WTC11 (cell line): Measurements from ENCODE around the gene RNF167. TPM values are rescaled to one million over a fixed set of nuclear protein-coding genes. Genes with fewer than 3 reads are reported as not detected.

Experiments
- ATAC-seq: fragments of 200-7000 bp; cut with Tn5 transposase; 2 replicates; pipeline ENCODE4 v1.10.0; 2021; ENCODE audit warnings: mild to moderate bottlenecking, moderate library complexity
- CTCF ChIA-PET: fragments of 300-600 bp; sonication (Branson Sonifier 250); formaldehyde crosslinking; loops from one replicate; lab custom pipeline; 2021; ENCODE audit warnings: antibody characterized with exemption; lab: Charles Lee
- POLR2A ChIA-PET: fragments of 350-600 bp; sonication (Branson Sonifier 250); formaldehyde crosslinking; loops from one replicate; lab custom pipeline; 2021; ENCODE audit warnings: antibody characterized with exemption; lab: Charles Lee
- DNase-seq: peaks from one replicate; pipeline ENCODE4 v3.0.0; 2021; ENCODE audit warnings: low spot score
- H3K27ac Mint-ChIP-seq: 2 replicates; pipeline ENCODE4 v1.8.0; 2021; ENCODE audit warnings: mixed read lengths
- H3K27me3 Mint-ChIP-seq: 2 replicates; pipeline ENCODE4 v1.8.0; 2021; ENCODE audit warnings: low read depth, mild to moderate bottlenecking, moderate library complexity, mixed read lengths
- H3K36me3 Mint-ChIP-seq: 2 replicates; pipeline ENCODE4 v1.8.0; 2021; ENCODE audit warnings: mixed read lengths
- H3K4me1 Mint-ChIP-seq: 2 replicates; pipeline ENCODE4 v1.8.0; 2022; ENCODE audit warnings: mixed read lengths
- H3K4me3 Mint-ChIP-seq: 2 replicates; pipeline ENCODE4 v1.8.0; 2021; ENCODE audit warnings: mild to moderate bottlenecking, moderate library complexity, mixed read lengths
- H3K9me3 Mint-ChIP-seq: 2 replicates; pipeline ENCODE4 v1.8.0; 2021; ENCODE audit warnings: mixed read lengths
- ARID4B ChIP-seq: sonication (generic); formaldehyde crosslinking; IDR thresholded peaks from 2 replicates; pipeline ENCODE4 v1.8.0; 2023; ENCODE audit warnings: missing genetic modification reagents, mild to moderate bottlenecking, borderline replicate concordance
- CREB1 ChIP-seq: sonication (generic); formaldehyde crosslinking; IDR thresholded peaks from 2 replicates; pipeline ENCODE4 v1.8.0; 2023; ENCODE audit warnings: mild to moderate bottlenecking, missing genetic modification reagents
- CREM ChIP-seq: sonication (generic); formaldehyde crosslinking; IDR thresholded peaks from 2 replicates; pipeline ENCODE4 v1.8.1; 2022; ENCODE audit warnings: mild to moderate bottlenecking, missing genetic modification reagents, moderate library complexity
- E2F1 ChIP-seq: sonication (generic); formaldehyde crosslinking; IDR thresholded peaks from 2 replicates; pipeline ENCODE4 v1.8.0; 2022; ENCODE audit warnings: mild to moderate bottlenecking, missing genetic modification reagents
- E2F4 ChIP-seq: sonication (generic); formaldehyde crosslinking; IDR thresholded peaks from 2 replicates; pipeline ENCODE4 v1.8.1; 2022; ENCODE audit warnings: low read depth, mild to moderate bottlenecking, moderate library complexity, missing genetic modification reagents, borderline replicate concordance
- EMX1 ChIP-seq: fragments of 250-450 bp; sonication (Bioruptor Pico); IDR thresholded peaks from 2 replicates; pipeline ENCODE4 v1.8.0; 2021; ENCODE audit warnings: mild to moderate bottlenecking
- ESRRA ChIP-seq: sonication (generic); formaldehyde crosslinking; IDR thresholded peaks from 2 replicates; pipeline ENCODE4 v1.8.1; 2022; ENCODE audit warnings: mild to moderate bottlenecking, missing genetic modification reagents, borderline replicate concordance
- FOXK1 ChIP-seq: sonication (generic); formaldehyde crosslinking; IDR thresholded peaks from 2 replicates; pipeline ENCODE4 v1.8.0; 2022; ENCODE audit warnings: mild to moderate bottlenecking, moderate library complexity, missing genetic modification reagents
- FOXP1 ChIP-seq: sonication (generic); formaldehyde crosslinking; IDR thresholded peaks from 2 replicates; pipeline ENCODE4 v1.8.0; 2022; ENCODE audit warnings: missing genetic modification reagents, mild to moderate bottlenecking, moderate library complexity, borderline replicate concordance
- JUN ChIP-seq: sonication (generic); formaldehyde crosslinking; IDR thresholded peaks from 2 replicates; pipeline ENCODE4 v1.8.0; 2023; ENCODE audit warnings: mild to moderate bottlenecking, missing genetic modification reagents
- KAT7 ChIP-seq: sonication (generic); formaldehyde crosslinking; IDR thresholded peaks from 2 replicates; pipeline ENCODE4 v1.8.1; 2023; ENCODE audit warnings: missing genetic modification reagents, mild to moderate bottlenecking, borderline replicate concordance
- NFATC4 ChIP-seq: fragments of 250-450 bp; sonication (Bioruptor Pico); IDR thresholded peaks from 2 replicates; pipeline ENCODE4 v1.9.0; 2021; ENCODE audit warnings: mild to moderate bottlenecking
- NR2C2 ChIP-seq: sonication (generic); formaldehyde crosslinking; IDR thresholded peaks from 2 replicates; pipeline ENCODE4 v1.8.0; 2022; ENCODE audit warnings: mild to moderate bottlenecking, missing genetic modification reagents
- TEAD1 ChIP-seq: sonication (generic); formaldehyde crosslinking; IDR thresholded peaks from 2 replicates; pipeline ENCODE4 v1.8.0; 2022; ENCODE audit warnings: mild to moderate bottlenecking, missing genetic modification reagents
- TEAD4 ChIP-seq: sonication (generic); formaldehyde crosslinking; IDR thresholded peaks from 2 replicates; pipeline ENCODE4 v1.8.0; 2022; ENCODE audit warnings: mild to moderate bottlenecking, missing genetic modification reagents
- TP53 ChIP-seq: sonication (generic); formaldehyde crosslinking; IDR thresholded peaks from 2 replicates; pipeline ENCODE4 v1.8.1; 2023; ENCODE audit warnings: mild to moderate bottlenecking, missing genetic modification reagents
- ZMAT4 ChIP-seq: fragments of 250-450 bp; sonication (Bioruptor Pico); IDR thresholded peaks from 2 replicates; pipeline ENCODE4 v1.9.0; 2021; ENCODE audit warnings: mild to moderate bottlenecking
- ZNF232 ChIP-seq: sonication (generic); formaldehyde crosslinking; IDR thresholded peaks from 2 replicates; pipeline ENCODE4 v1.8.0; 2022; ENCODE audit warnings: mild to moderate bottlenecking, missing genetic modification reagents
- ZNF317 ChIP-seq: sonication (generic); formaldehyde crosslinking; IDR thresholded peaks from 2 replicates; pipeline ENCODE4 v1.8.1; 2023; ENCODE audit warnings: low read depth, mild to moderate bottlenecking, moderate library complexity, missing genetic modification reagents, borderline replicate concordance
- ZNF416 ChIP-seq: fragments of 250-450 bp; sonication (Bioruptor Pico); IDR thresholded peaks from 2 replicates; pipeline ENCODE4 v1.9.0; 2021; ENCODE audit warnings: mild to moderate bottlenecking, inconsistent platforms
- total RNA-seq: library from RNA; stranded (reverse); gene quantifications from 3 replicates; pipeline ENCODE4 v1.2.3, GENCODE V29; 2021
- TF ChIP-seq, protein P1 (sequence below): sonication (generic); formaldehyde crosslinking; IDR thresholded peaks from 2 replicates; pipeline ENCODE4 v1.8.1; 2023; ENCODE audit warnings: mild to moderate bottlenecking, missing genetic modification reagents
- TF ChIP-seq, protein P2 (sequence below): sonication (generic); formaldehyde crosslinking; IDR thresholded peaks from 2 replicates; pipeline ENCODE4 v1.8.1; 2023; ENCODE audit warnings: mild to moderate bottlenecking, missing genetic modification reagents

The RNF167 gene
- total RNA-seq, 1 experiment from 2014 or later: 143 TPM

- no peak for DNase-seq
- H3K4me1 Mint-ChIP-seq: peaks cover 13% of the 10 kb centered on the region
- ChIA-PET CTCF (interaction anchor here (1.5 to 1.9 kb wide), 2 partner anchors 112 to 192 kb away, joined by 7 to 9 read pairs; partner anchors contain the start of gene ARRB2), POLR2A (interaction anchor here (0.6 to 1.1 kb wide), 2 partner anchors 38 to 134 kb away, joined by 3 to 7 read pairs; partner anchors contain the start of genes RNF167 and SLC25A11)
- H3K27me3 Mint-ChIP-seq: peaks cover 10% of the 10 kb centered on the region
- ATAC-seq: 0 out of 2 replicates have a peak, but pooled peaks have one; percentile 5
- TF ChIP-seq, protein P1, sequence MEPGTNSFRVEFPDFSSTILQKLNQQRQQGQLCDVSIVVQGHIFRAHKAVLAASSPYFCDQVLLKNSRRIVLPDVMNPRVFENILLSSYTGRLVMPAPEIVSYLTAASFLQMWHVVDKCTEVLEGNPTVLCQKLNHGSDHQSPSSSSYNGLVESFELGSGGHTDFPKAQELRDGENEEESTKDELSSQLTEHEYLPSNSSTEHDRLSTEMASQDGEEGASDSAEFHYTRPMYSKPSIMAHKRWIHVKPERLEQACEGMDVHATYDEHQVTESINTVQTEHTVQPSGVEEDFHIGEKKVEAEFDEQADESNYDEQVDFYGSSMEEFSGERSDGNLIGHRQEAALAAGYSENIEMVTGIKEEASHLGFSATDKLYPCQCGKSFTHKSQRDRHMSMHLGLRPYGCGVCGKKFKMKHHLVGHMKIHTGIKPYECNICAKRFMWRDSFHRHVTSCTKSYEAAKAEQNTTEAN (CRISPR knock-in tag): no peak
- no peak for TF ChIP-seq ESRRA (CRISPR knock-in tag)
- TF ChIP-seq ARID4B (CRISPR knock-in tag): no peak
- no peak for TF ChIP-seq EMX1 (CRISPR knock-in tag)
- H3K27ac Mint-ChIP-seq: no peak overlapping the region
- no peaks in the 10 kb centered on the region for H3K36me3 Mint-ChIP-seq
- H3K4me3 Mint-ChIP-seq: peak overlapping the region; percentile 81
- no peaks in the 10 kb centered on the region for H3K9me3 Mint-ChIP-seq
Observed at GRCh38 chr17:4901648-4902344, 38.3 kb upstream of the RNF167 start.

- CTCF ChIA-PET: interaction anchor here (0.8 to 1.8 kb wide), 6 partner anchors 38 to 277 kb away, joined by 3 to 7 read pairs (median 4); partner anchors contain the start of genes PSMB6, RNF167 and SLC25A11
- ATAC-seq (no peak), DNase-seq (no peak)
- H3K36me3 Mint-ChIP-seq: no peaks in the 10 kb centered on the region
- no peak for TF ChIP-seq ZNF416 (CRISPR knock-in tag)
- no peak for TF ChIP-seq KAT7 (CRISPR knock-in tag)
- TF ChIP-seq JUN (CRISPR knock-in tag): no peak
- TF ChIP-seq NR2C2 (CRISPR knock-in tag): no peak
- no peak for TF ChIP-seq ZNF317 (CRISPR knock-in tag)
- TF ChIP-seq TP53 (CRISPR knock-in tag): no peak
- TF ChIP-seq TEAD1 (CRISPR knock-in tag): no peak
- no peak for TF ChIP-seq FOXP1 (CRISPR knock-in tag)
- TF ChIP-seq FOXK1: no peak
- TF ChIP-seq CREB1: no peak
- no peak for TF ChIP-seq E2F1 (CRISPR knock-in tag)
- no peak for TF ChIP-seq TEAD4
- TF ChIP-seq ZNF232 (CRISPR knock-in tag): no peak
- no peak for TF ChIP-seq ZMAT4 (CRISPR knock-in tag)
- TF ChIP-seq, protein P2, sequence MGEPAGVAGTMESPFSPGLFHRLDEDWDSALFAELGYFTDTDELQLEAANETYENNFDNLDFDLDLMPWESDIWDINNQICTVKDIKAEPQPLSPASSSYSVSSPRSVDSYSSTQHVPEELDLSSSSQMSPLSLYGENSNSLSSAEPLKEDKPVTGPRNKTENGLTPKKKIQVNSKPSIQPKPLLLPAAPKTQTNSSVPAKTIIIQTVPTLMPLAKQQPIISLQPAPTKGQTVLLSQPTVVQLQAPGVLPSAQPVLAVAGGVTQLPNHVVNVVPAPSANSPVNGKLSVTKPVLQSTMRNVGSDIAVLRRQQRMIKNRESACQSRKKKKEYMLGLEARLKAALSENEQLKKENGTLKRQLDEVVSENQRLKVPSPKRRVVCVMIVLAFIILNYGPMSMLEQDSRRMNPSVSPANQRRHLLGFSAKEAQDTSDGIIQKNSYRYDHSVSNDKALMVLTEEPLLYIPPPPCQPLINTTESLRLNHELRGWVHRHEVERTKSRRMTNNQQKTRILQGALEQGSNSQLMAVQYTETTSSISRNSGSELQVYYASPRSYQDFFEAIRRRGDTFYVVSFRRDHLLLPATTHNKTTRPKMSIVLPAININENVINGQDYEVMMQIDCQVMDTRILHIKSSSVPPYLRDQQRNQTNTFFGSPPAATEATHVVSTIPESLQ: no peak
- TF ChIP-seq E2F4: no peak
- TF ChIP-seq CREM (CRISPR knock-in tag): no peak
- no peak for TF ChIP-seq NFATC4
- H3K27ac Mint-ChIP-seq: no peak overlapping the region
- peaks cover 13% of the 10 kb centered on the region for H3K4me1 Mint-ChIP-seq
- POLR2A ChIA-PET: interaction anchor here (1.1 kb wide), 1 partner anchor 37 kb away, joined by 3 read pairs; the partner anchor contains the start of genes RNF167 and SLC25A11
- no peaks in the 10 kb centered on the region for H3K9me3 Mint-ChIP-seq
- H3K4me3 Mint-ChIP-seq: no peak overlapping the region
- H3K27me3 Mint-ChIP-seq: peaks cover 10% of the 10 kb centered on the region
Observed at GRCh38 chr17:4902540-4902939, 37.5 kb upstream of the RNF167 start.
